Measurements from ENCODE around the gene AGPS. TPM values are rescaled to one million over a fixed set of nuclear protein-coding genes. Genes with fewer than 3 reads are reported as not detected.

AGPS gene
- total RNA-seq, 1 experiment from 2014 or later = 60.9 TPM

DNA sequence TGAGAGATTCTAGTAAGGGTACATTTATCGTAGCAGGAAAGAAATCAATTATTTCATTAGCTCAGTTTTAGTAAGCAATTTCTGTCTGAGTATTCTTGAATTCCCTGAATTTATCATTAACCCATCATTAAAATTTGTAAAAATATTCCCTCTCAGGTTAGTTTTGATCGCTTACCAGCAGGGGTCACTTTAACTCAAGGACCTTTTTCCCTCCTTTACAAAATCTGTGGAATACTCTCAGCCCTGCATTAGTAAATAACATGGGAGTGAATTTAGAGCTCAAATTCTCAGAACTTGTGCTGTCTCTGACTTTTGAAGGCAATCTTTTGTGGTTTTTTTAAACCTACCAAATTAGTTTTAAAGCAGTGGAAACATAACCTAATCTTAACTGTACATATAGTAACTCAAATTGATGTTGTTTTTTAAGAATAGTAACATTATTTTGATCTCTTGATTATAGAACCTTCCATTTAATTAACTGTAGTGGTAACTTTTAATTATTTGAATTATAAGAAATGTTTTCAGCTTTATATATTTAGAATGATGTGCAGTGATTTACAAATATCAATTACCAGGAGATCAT is 97.2 kb downstream of the AGPS start:
- no peaks in the 10 kb centered on the region for H4K20me1 ChIP-seq (ENCODE audit: control insufficient read depth, insufficient read depth, insufficient read length)
- H3K56ac ChIP-seq (ENCODE audit: insufficient read length, low read depth, low read length) = no peak overlapping the region
- DNase-seq = no peak
- no peak overlapping the region for H2BK5ac ChIP-seq (ENCODE audit: insufficient read length, low read length)
- H4K5ac ChIP-seq (ENCODE audit: insufficient read length, low read depth, low read length) = no peak overlapping the region
- no peak overlapping the region for H3K9ac ChIP-seq (ENCODE audit: extremely low read depth, insufficient read length, low read length)
- TF ChIP-seq, protein P1, sequence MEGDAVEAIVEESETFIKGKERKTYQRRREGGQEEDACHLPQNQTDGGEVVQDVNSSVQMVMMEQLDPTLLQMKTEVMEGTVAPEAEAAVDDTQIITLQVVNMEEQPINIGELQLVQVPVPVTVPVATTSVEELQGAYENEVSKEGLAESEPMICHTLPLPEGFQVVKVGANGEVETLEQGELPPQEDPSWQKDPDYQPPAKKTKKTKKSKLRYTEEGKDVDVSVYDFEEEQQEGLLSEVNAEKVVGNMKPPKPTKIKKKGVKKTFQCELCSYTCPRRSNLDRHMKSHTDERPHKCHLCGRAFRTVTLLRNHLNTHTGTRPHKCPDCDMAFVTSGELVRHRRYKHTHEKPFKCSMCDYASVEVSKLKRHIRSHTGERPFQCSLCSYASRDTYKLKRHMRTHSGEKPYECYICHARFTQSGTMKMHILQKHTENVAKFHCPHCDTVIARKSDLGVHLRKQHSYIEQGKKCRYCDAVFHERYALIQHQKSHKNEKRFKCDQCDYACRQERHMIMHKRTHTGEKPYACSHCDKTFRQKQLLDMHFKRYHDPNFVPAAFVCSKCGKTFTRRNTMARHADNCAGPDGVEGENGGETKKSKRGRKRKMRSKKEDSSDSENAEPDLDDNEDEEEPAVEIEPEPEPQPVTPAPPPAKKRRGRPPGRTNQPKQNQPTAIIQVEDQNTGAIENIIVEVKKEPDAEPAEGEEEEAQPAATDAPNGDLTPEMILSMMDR (conservative IDR thresholded peaks at IDR 0.05) = peak; percentile 75
- Mint-ChIP-seq H3K9me3 (no peaks in the 10 kb centered on the region), H3K27ac (no peak overlapping the region), H3K4me3 (no peak overlapping the region), H3K27me3 (ENCODE audit: low read depth) (no peaks in the 10 kb centered on the region), H3K36me3 (ENCODE audit: insufficient read depth in 1 of 3, low read depth in 3 of 3) (peaks cover 0 to 16% (median 5%) of the 10 kb centered on the region in 3 experiments; a peak in 3 of 7 replicates), H3K4me1 (no peaks in the 10 kb centered on the region)
- H2BK15ac ChIP-seq (ENCODE audit: low read depth, low read length) = no peak overlapping the region
- H3K79me2 ChIP-seq (ENCODE audit: insufficient read depth, low read length) = no peaks in the 10 kb centered on the region
- no peak overlapping the region for H3K18ac ChIP-seq (ENCODE audit: insufficient read length, low read depth, low read length)
- no CpG with 5 or more reads among the region's 2 CpGs for WGBS (ENCODE audit: extremely low coverage, insufficient read length, low lambda C conversion rate)
- no peaks in the 10 kb centered on the region for H3K79me1 ChIP-seq (ENCODE audit: insufficient read depth, low read depth, low read length, poor library complexity, severe bottlenecking)
- no peaks in the 10 kb centered on the region for H3K27me3 ChIP-seq (ENCODE audit: insufficient read depth, low read length)
- H3K4me2 ChIP-seq (ENCODE audit: insufficient read depth, insufficient read length, low read length) = no peak overlapping the region
- H3K23ac ChIP-seq (ENCODE audit: insufficient read length, low read depth, low read length) = no peak overlapping the region
- H4K91ac ChIP-seq (ENCODE audit: insufficient read length, low read depth, low read length) = no peak overlapping the region
- H2AK5ac ChIP-seq (ENCODE audit: insufficient read length, low read length) = no peak overlapping the region
- H3K27ac ChIP-seq (ENCODE audit: insufficient read length, low read depth, low read length) = no peak overlapping the region
- H3K23me2 ChIP-seq (ENCODE audit: insufficient read length, low read depth, low read length, poor library complexity, severe bottlenecking) = no peaks in the 10 kb centered on the region
- no peak overlapping the region for H2BK12ac ChIP-seq (ENCODE audit: insufficient read length, low read depth, low read length)
- no peak overlapping the region for H2BK20ac ChIP-seq (ENCODE audit: low read depth, low read length, poor library complexity, severe bottlenecking)
- no peaks in the 10 kb centered on the region for H3K9me3 ChIP-seq (ENCODE audit: control insufficient read depth, low read depth, low read length)
- H4K8ac ChIP-seq (replicated peaks; ENCODE audit: insufficient read length, low read depth, low read length) = no peak overlapping the region
- no peak overlapping the region for H2AFZ ChIP-seq (ENCODE audit: low read length)
- H3K4ac ChIP-seq (ENCODE audit: low read depth, low read length) = no peak overlapping the region
- H3K4me1 ChIP-seq (ENCODE audit: insufficient read depth, low read length) = no peaks in the 10 kb centered on the region
- H3T11ph ChIP-seq (ENCODE audit: low read length) = no peak overlapping the region
- H3K14ac ChIP-seq (ENCODE audit: insufficient read depth, low read length) = no peak overlapping the region
- no peak overlapping the region for H2BK120ac ChIP-seq (ENCODE audit: low read depth, low read length, poor library complexity, severe bottlenecking)
